Right forelimb (tissue), 1 donor: Measurements from ENCODE around the gene VPS35.

Experiments used
- DNase-seq: peaks from one replicate; pipeline ENCODE4 v3.0.0-alpha.2; 2018

The VPS35 gene

DNA sequence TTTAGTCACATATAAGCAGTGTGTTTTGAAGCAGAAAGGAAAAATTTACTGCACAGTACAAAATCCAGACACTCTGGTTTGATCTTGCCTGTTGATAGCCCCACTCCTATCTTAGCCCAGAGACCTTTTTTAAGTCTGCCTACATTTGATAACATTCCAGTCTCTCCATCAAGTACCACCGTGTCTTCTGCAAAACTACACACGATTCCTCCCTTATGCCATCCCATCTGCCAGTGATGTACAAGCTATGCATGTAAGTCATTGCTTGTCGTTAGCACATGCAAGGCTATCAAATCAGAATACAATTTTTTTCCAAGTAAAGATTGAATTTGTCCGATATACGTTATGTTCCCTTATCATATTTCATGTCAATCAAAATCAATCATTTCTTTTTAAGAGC lies 82.7 kb downstream of the VPS35 start:
- no peak for DNase-seq
